ENCODE measurements around the gene RNF166. TPM values are rescaled to one million over a fixed set of nuclear protein-coding genes. Genes with fewer than 3 reads are reported as not detected.

Gene RNF166
- total and polyA plus RNA-seq, 4 experiments from 2014 or later = 90.5 to 137 (median 111) TPM

- peaks cover 72% of the 10 kb centered on the region for H3K36me3 ChIP-seq (ENCODE audit: insufficient read depth, low read length)
- Mint-ChIP-seq H3K4me1 (peaks cover 0 to 1% (median 0%) of the 10 kb centered on the region in 4 donors), H3K36me3 (peaks cover 7 to 29% of the 10 kb centered on the region in 2 donors)
These were observed 19.6 kb upstream of the RNF166 start for GRCh38 chr16:88725609-88726407.

DNA sequence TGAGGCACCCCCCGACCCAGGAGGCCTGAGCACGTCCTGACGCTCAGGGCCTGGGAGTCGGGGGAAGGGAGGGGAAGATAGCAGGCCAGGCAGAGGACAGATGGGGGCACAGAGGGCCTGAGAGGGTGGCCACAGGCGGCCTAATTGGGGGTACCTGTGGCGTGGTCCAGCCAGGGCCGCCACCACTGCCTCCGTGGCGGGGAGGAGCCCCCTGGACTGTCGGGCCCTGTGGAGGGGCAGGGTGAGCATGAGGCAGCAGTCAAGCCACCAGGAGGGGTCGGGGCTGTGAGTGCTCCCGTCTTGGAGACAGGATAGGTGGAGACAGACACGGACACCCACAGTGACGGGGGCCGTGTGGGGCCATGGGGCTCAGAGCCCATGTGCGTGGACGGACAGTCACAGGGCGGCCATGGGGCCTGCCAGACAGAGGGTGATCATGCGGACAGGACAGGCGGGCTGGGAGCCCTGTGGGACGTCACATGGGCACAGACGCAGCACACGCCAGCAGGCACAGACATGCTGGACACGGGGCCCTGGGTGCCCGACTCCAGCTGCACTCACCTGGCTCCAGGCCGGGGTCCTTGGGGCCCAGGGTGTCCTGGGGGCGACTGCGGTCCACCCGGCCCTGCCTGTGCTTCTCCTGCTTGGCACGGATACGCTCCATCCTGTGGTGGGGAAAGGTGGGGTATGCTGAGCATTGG is 18.8 kb upstream of the RNF166 start:
- Histone ChIP-seq H3K27ac (ENCODE audit: low read depth, low read length) (no peak overlapping the region), H3K4me1 (ENCODE audit: insufficient read depth, low read length) (no peaks in the 10 kb centered on the region), H3K9me3 (ENCODE audit: control insufficient read depth in 1 of 2, low read length in 2 of 2) (no peaks in the 10 kb centered on the region), H3K36me3 (ENCODE audit: insufficient read depth, low read length) (peaks cover 74% of the 10 kb centered on the region), H3K4me3 (ENCODE audit: low read length in 2 of 2) (no peak overlapping the region), H3K27me3 (ENCODE audit: insufficient read depth, low read length) (no peaks in the 10 kb centered on the region)
- peak overlapping the region in 2 of 7 donors; percentile 23 to 57 for H3K27ac Mint-ChIP-seq
- CTCF ChIA-PET (ENCODE audit: partially characterized antibody) = no interaction called here
- intact Hi-C loops (cut with micrococcal nuclease) = no loop called here
- POLR2A ChIA-PET (ENCODE audit: partially characterized antibody) = no interaction called here
- H3K27me3 Mint-ChIP-seq = no peaks in the 10 kb centered on the region
- H3K4me1 Mint-ChIP-seq = no peaks in the 10 kb centered on the region
- DNase-seq = no peak
- H3K4me3 Mint-ChIP-seq = no peak overlapping the region
- H3K36me3 Mint-ChIP-seq = peaks cover 10 to 31% of the 10 kb centered on the region in 2 donors
- H3K9me3 Mint-ChIP-seq = no peaks in the 10 kb centered on the region

More at GRCh38 chr16:88725609-88726407, 19.6 kb upstream of the RNF166 start:
- POLR2A ChIA-PET (ENCODE audit: partially characterized antibody) = no interaction called here
- Mint-ChIP-seq H3K4me3 (no peak overlapping the region), H3K27ac (no peak overlapping the region), H3K27me3 (no peaks in the 10 kb centered on the region), H3K9me3 (no peaks in the 10 kb centered on the region)
- no peaks in the 10 kb centered on the region for H3K9me3 ChIP-seq (ENCODE audit: control insufficient read depth in 1 of 2, low read length in 2 of 2)
- CTCF ChIA-PET (ENCODE audit: partially characterized antibody) = no interaction called here
- H3K27me3 ChIP-seq (ENCODE audit: insufficient read depth, low read length) = no peaks in the 10 kb centered on the region
- DNase-seq = no peak
- intact Hi-C loops (cut with micrococcal nuclease) = no loop called here
- no peak overlapping the region for H3K4me3 ChIP-seq (ENCODE audit: low read length in 2 of 2)
- no peaks in the 10 kb centered on the region for H3K4me1 ChIP-seq (ENCODE audit: insufficient read depth, low read length)
- no peak overlapping the region for H3K27ac ChIP-seq (ENCODE audit: low read depth, low read length)

GRCh38 chr16:88723911-88724310 is 17.7 kb upstream of the RNF166 start:
- Histone ChIP-seq H3K4me3 (ENCODE audit: low read length in 2 of 2) (no peak overlapping the region), H3K27me3 (ENCODE audit: insufficient read depth, low read length) (no peaks in the 10 kb centered on the region), H3K4me1 (ENCODE audit: insufficient read depth, low read length) (no peaks in the 10 kb centered on the region), H3K36me3 (ENCODE audit: insufficient read depth, low read length) (peaks cover 81% of the 10 kb centered on the region), H3K9me3 (ENCODE audit: control insufficient read depth in 1 of 2, low read length in 2 of 2) (no peaks in the 10 kb centered on the region), H3K27ac (ENCODE audit: low read depth, low read length) (no peak overlapping the region)
- H3K27ac Mint-ChIP-seq = peak overlapping the region in 1 of 7 donors; percentile 60
- CTCF ChIA-PET (ENCODE audit: partially characterized antibody) = interaction anchor here (1.1 kb wide), 1 partner anchor 13 kb away, joined by 3 read pairs; no protein-coding TSS in a partner anchor
- DNase-seq = no peak
- no peaks in the 10 kb centered on the region for H3K9me3 Mint-ChIP-seq
- intact Hi-C loops (cut with micrococcal nuclease) = no loop called here
- no peaks in the 10 kb centered on the region for H3K4me1 Mint-ChIP-seq
- no peaks in the 10 kb centered on the region for H3K27me3 Mint-ChIP-seq
- no peak overlapping the region for H3K4me3 Mint-ChIP-seq
- H3K36me3 Mint-ChIP-seq = peaks cover 11 to 37% of the 10 kb centered on the region in 2 donors
- POLR2A ChIA-PET (ENCODE audit: partially characterized antibody) = no interaction called here

DNA sequence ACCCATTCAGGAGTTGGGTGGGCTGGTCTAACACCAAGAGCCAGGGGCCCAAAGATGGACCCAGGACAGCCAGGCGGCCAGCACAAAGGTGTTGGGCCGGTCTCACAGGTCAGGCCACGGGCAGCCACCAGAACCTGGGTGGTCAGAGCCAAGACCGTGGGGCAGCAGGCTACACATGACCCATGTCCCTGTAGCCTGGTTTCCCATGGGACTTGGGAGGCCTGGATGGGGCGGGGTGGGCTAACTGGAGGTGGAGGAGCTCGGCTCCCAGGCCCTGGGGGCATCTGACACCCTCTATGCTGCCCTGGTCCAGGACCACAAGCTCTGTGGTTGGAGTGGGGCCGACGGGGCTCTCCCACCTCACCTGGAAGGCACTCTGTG is 17.3 kb upstream of the RNF166 start:
- DNase-seq = no peak
- Mint-ChIP-seq H3K4me3 (no peak overlapping the region), H3K27ac (peak overlapping the region in 1 of 7 donors; percentile 60), H3K9me3 (no peaks in the 10 kb centered on the region), H3K36me3 (peaks cover 11 to 41% of the 10 kb centered on the region in 2 donors), H3K4me1 (no peaks in the 10 kb centered on the region), H3K27me3 (no peaks in the 10 kb centered on the region)
- intact Hi-C loops (cut with micrococcal nuclease) = no loop called here
- Histone ChIP-seq H3K4me1 (ENCODE audit: insufficient read depth, low read length) (no peaks in the 10 kb centered on the region), H3K4me3 (ENCODE audit: low read length in 2 of 2) (no peak overlapping the region), H3K27ac (ENCODE audit: low read depth, low read length) (no peak overlapping the region), H3K36me3 (ENCODE audit: insufficient read depth, low read length) (peaks cover 85% of the 10 kb centered on the region), H3K9me3 (ENCODE audit: control insufficient read depth in 1 of 2, low read length in 2 of 2) (no peaks in the 10 kb centered on the region), H3K27me3 (ENCODE audit: insufficient read depth, low read length) (no peaks in the 10 kb centered on the region)
- CTCF ChIA-PET (ENCODE audit: partially characterized antibody) = interaction anchor here (1.1 kb wide), 1 partner anchor 13 kb away, joined by 3 read pairs; no protein-coding TSS in a partner anchor
- POLR2A ChIA-PET (ENCODE audit: partially characterized antibody) = no interaction called here

GRCh38 chr16:88722784-88723506 is 16.7 kb upstream of the RNF166 start:
- no peak overlapping the region for H3K27ac ChIP-seq (ENCODE audit: low read depth, low read length)
- ChIA-PET POLR2A (ENCODE audit: partially characterized antibody) (no interaction called here), CTCF (ENCODE audit: partially characterized antibody) (interaction anchor here (1.1 kb wide), 1 partner anchor 14 kb away, joined by 3 read pairs; no protein-coding TSS in a partner anchor)
- Mint-ChIP-seq H3K4me3 (no peak overlapping the region), H3K36me3 (peaks cover 11 to 46% of the 10 kb centered on the region in 2 donors), H3K27me3 (no peaks in the 10 kb centered on the region), H3K27ac (peak overlapping the region in 1 of 7 donors; percentile 12), H3K9me3 (no peaks in the 10 kb centered on the region), H3K4me1 (peaks cover 0 to 2% (median 0%) of the 10 kb centered on the region in 4 donors)
- H3K27me3 ChIP-seq (ENCODE audit: insufficient read depth, low read length) = no peaks in the 10 kb centered on the region
- H3K36me3 ChIP-seq (ENCODE audit: insufficient read depth, low read length) = peaks cover 89% of the 10 kb centered on the region
- H3K4me1 ChIP-seq (ENCODE audit: insufficient read depth, low read length) = no peaks in the 10 kb centered on the region
- H3K4me3 ChIP-seq (ENCODE audit: low read length in 2 of 2) = no peak overlapping the region
- no peak for DNase-seq
- no peaks in the 10 kb centered on the region for H3K9me3 ChIP-seq (ENCODE audit: control insufficient read depth in 1 of 2, low read length in 2 of 2)
- intact Hi-C loops (cut with micrococcal nuclease) = no loop called here

DNA sequence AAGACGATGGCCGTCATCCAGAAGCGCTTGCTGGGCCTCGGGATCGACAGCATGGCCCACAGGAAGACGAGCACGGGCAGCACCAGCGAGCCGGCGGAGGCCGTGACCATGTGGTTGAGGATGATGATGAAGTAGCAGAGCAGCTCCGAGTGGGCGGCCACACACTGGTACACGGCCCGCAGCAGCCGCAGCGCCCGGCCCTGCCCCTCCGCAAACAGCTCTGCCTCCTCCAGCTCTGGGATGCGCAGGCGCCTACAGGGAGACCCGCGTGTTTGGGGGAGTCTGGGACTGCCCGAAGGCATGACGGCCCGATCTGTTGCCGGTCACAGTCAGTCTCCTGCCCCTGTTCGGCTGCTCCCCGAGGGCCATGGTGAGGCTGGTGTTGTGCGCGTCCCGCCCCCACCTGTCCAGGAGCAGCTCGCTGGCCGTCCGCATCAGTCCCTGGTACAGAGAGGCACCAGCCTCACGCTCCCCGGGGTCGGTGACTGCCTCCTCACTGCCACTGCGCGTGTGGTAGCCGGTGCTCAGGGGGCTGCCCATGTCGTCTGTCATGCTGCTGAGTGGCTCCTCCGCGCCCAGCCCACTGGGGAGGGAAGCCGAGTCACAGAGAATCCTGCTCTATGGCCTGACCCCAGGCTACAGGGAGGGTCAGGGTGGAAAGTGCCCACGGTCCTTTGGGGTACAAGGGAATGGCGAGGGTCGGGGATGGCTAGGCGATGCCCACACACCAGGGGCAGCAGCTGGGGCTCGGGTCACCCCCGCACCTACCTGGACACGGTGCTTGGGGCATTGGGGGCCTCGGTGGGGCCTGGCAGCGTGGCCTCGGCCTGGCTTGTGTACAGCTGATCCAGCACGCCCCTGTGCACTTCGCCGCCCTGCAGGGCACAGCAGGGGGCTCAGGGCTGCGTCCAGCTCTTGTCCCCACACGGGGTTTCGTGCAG is 15.9 kb upstream of the RNF166 start:
- POLR2A ChIA-PET (ENCODE audit: partially characterized antibody) = interaction anchor here (1.5 kb wide), 1 partner anchor 15 kb away, joined by 4 read pairs; no protein-coding TSS in a partner anchor
- no peaks in the 10 kb centered on the region for H3K4me1 ChIP-seq (ENCODE audit: insufficient read depth, low read length)
- peaks cover 89% of the 10 kb centered on the region for H3K36me3 ChIP-seq (ENCODE audit: insufficient read depth, low read length)
- CTCF ChIA-PET (ENCODE audit: partially characterized antibody) = no interaction called here
- intact Hi-C loops (cut with micrococcal nuclease) = no loop called here
- no peaks in the 10 kb centered on the region for H3K27me3 ChIP-seq (ENCODE audit: insufficient read depth, low read length)
- no peak overlapping the region for H3K27ac ChIP-seq (ENCODE audit: low read depth, low read length)
- Mint-ChIP-seq H3K9me3 (no peaks in the 10 kb centered on the region), H3K27me3 (no peaks in the 10 kb centered on the region), H3K27ac (peak overlapping the region in 1 of 7 donors; percentile 12), H3K36me3 (peaks cover 14 to 53% of the 10 kb centered on the region in 2 donors), H3K4me3 (no peak overlapping the region), H3K4me1 (peaks cover 0 to 4% (median 0%) of the 10 kb centered on the region in 4 donors)
- no peak overlapping the region for H3K4me3 ChIP-seq (ENCODE audit: low read length in 2 of 2)
- no peaks in the 10 kb centered on the region for H3K9me3 ChIP-seq (ENCODE audit: control insufficient read depth in 1 of 2, low read length in 2 of 2)
- no peak for DNase-seq

Data from CD4-positive, alpha-beta memory T cell (primary cell).